IPS-18c (cell line): ENCODE results near the gene ERVW-1.
"Not testable (repeated sequence)": the region's sequence is repeated elsewhere in the genome, so short reads cannot be mapped to it uniquely, and the experiment has no call there.

Experiments
- H3K4me3 ChIP-seq: 2 replicates; pipeline ENCODE4 v1.7.0; 2013; ENCODE audit warnings: low read depth, mild to moderate bottlenecking, low read length, moderate library complexity; ENCODE audit not compliant: insufficient read depth
- H3K9me3 ChIP-seq: one replicate; pipeline ENCODE4 v1.6.1; 2013; ENCODE audit warnings: mild to moderate bottlenecking, low read length, moderate library complexity; ENCODE audit not compliant: control insufficient read depth, insufficient read depth

Gene ERVW-1

DNA sequence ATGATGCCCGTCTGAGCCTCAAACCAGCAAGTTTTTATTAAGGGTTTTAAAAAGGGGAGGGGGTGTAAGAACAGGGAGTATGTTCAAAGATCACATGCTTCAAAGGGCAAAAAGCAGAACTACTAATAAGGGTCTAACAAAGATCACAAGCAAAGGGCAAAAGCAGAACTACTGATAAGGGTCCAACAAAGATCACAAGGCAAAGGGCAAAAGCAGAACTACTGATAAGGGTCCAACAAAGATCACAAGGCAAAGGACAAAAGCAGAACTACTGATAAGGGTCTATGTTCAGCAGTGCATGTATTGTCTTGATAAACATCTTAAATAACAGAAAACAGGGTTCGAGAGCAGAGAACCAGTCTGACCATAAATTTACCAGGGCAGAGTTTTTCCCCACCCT, 35.0 kb downstream of the ERVW-1 start:
- not testable (repeated sequence) for H3K4me3 ChIP-seq, H3K9me3 ChIP-seq

GRCh38 chr7:92437956-92438491, 39.7 kb downstream of the ERVW-1 start:
- Histone ChIP-seq H3K4me3 (no peak overlapping the region), H3K9me3 (no peaks in the 10 kb centered on the region)

- no peak overlapping the region for H3K4me3 ChIP-seq
- no peaks in the 10 kb centered on the region for H3K9me3 ChIP-seq
Observed at GRCh38 chr7:92436612-92437445, 40.9 kb downstream of the ERVW-1 start.

DNA sequence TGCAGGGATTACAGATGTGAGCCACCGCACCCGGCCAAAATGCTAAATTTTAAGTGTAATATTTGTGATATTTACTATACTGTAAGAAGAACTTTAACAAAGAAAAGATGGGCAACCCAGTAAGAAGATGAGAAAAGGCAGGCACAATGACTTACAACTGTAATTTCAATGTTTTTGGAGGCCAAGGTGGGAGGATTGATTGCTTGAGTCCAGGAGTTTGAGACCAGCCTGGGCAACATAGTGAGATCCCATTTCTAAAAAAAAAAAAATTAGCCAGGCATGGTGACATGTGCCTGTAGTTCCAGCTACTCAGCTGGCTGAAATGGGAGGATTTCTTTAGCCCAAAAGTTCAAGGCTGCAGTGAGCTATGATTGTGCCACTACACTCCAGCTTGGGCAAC, 42.2 kb downstream of the ERVW-1 start:
- no peak overlapping the region for H3K4me3 ChIP-seq
- no peaks in the 10 kb centered on the region for H3K9me3 ChIP-seq

DNA sequence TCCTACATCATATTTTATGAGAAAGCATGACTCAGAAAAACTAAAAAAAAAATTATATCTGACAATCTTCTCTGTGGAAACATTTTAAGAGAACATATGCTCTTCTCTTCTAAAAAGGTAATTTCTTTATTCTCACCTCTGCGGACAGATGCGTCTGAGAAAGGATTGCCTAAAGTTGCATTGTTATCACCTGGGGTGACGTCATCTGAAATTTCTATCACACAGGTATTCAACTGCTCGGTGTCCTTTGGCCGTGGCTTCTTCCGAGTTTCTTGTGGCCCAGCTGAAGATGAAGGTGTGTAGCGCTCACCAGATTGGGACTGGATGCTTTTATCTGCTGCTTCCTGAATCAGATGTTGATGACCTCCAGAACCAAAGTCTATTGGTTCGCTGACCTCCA, 44.7 kb downstream of the ERVW-1 start:
- H3K9me3 ChIP-seq = no peaks in the 10 kb centered on the region
- H3K4me3 ChIP-seq = no peak overlapping the region

DNA sequence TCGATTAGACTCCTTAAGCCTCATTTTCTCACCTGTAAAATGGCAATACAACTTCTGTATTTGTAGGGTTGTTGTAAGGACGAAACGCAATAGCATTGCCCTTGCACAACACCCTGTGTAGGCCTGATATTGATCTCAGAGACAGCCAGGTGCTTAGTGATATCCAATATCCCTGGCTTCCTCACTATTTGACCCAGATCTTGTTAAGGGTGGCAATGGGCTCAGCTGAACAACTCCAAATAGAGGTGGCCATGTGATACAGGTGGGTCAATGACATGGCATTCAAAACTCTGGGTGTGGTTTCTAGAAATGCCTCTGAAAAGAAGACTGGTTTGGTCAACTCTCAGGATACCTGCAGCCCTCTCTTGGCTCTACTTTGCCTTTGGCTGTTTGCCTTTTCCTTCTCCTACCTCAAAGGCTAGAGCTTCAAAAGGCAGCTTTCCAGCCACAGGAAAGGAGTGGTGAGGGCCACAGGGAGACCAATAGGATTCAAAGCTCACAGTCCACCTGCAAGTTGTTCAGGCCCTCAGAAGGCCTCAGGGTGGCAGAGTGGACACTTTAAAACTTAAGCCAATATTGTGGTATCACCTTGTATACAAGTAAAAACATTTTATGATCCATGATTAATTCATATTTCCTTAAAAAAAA, 45.3 kb downstream of the ERVW-1 start:
- Histone ChIP-seq H3K9me3 (no peaks in the 10 kb centered on the region), H3K4me3 (no peak overlapping the region)

GRCh38 chr7:92427193-92427592, 50.6 kb downstream of the ERVW-1 start:
- H3K4me3 ChIP-seq = no peak overlapping the region

DNA sequence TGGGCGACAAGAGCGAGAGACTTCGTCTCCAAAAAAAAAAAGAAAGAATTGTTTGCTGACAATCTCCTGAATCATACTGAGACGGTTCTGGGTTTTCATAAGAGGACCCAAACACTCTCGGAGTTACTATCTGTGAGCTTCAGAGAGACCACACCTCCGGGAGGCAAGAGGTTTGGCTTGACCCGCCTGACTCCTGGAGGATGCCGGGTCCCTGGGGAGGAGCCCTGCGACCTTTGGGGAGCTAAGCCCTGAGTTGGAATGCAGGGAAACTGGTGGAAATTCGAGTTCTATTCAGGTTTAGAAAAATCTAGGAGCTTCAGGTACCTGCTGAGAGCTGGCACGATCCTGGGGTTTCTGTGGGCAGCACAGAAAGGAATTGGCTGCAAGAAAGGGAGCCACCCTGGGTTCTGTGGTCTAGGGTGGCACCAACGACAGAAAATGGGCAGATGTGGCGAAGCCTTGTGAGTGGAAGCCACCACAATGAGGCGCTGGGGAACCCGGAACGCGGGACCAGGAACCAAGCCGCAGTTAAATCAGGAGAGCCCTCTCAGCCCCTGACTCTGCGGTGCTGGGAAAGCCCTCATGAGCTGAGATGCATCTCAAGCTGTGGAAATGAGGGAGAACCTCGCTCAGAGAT, 52.3 kb downstream of the ERVW-1 start:
- no peaks in the 10 kb centered on the region for H3K9me3 ChIP-seq
- no peak overlapping the region; the same call in 1 of the 2 replicates for H3K4me3 ChIP-seq

More at GRCh38 chr7:92427193-92427592, 50.6 kb downstream of the ERVW-1 start:
- no peaks in the 10 kb centered on the region for H3K9me3 ChIP-seq

DNA sequence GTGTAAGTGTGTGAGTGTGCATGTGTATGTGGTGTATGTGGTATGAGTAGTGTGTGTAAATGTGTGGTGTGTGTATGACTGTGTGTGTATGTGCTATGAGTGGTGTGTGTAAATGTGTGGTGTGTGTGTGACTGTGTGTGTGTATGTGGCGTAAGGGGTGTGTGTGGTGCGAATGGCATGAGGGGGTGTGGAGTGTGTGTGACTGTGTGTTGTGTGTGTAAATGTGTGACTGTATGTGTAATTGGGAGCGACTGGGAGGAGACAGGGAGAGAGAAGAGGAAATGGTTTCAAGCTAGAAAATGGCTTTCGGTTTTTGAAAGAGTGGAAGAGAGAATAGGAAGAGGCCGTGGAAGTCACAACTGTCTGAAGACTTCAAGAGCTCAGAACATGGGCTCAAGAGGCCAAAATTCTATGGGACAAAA, 54.0 kb downstream of the ERVW-1 start:
- H3K4me3 ChIP-seq = no peak overlapping the region
- no peaks in the 10 kb centered on the region for H3K9me3 ChIP-seq

- no peak overlapping the region for H3K4me3 ChIP-seq
- H3K9me3 ChIP-seq = no peaks in the 10 kb centered on the region
Observed at GRCh38 chr7:92422926-92423325, 54.8 kb downstream of the ERVW-1 start.

GRCh38 chr7:92421676-92422435, 55.9 kb downstream of the ERVW-1 start:
- no peak overlapping the region for H3K4me3 ChIP-seq
- H3K9me3 ChIP-seq = no peaks in the 10 kb centered on the region
